Endothelial cell of umbilical vein (primary cell): Measurements from ENCODE around the gene RSPH6A. TPM values are rescaled to one million over a fixed set of nuclear protein-coding genes. Genes with fewer than 3 reads are reported as not detected.

Experiments
- BruUV-seq: library from RNA; stranded (reverse); fragments of 400-500 nt; replicated peaks from 2 replicates; lab custom pipeline; 2021; lab: Mats Ljungman, UMichigan
- CTCF ChIA-PET: fragments of 300-600, 350-600 bp; sonication (Branson Sonifier 250); formaldehyde crosslinking; loops from one replicate; lab custom pipeline; 2021; ENCODE audit warnings: antibody characterized with exemption, inconsistent platforms; lab: Charles Lee
- POLR2A ChIA-PET: fragments of 300-600, 350-600 bp; sonication (Branson Sonifier 250); formaldehyde crosslinking; loops from one replicate; lab custom pipeline; 2021; ENCODE audit warnings: antibody characterized with exemption, inconsistent platforms; lab: Charles Lee
- DNase-seq: peaks from one replicate; pipeline ENCODE4 v3.0.0-alpha.2; 2011; ENCODE audit warnings: low read depth, low spot score
- FAIRE-seq: peaks from 2 replicates; lab custom pipeline; 2011; peaks lifted over from hg19 to GRCh38; lab: Jason Lieb, UNC
- H2AFZ ChIP-seq: 2 replicates; pipeline ENCODE4 v1.6.0; 2012; ENCODE audit warnings: low read depth, low read length, control low read depth, inconsistent platforms
- H3K27ac ChIP-seq: 2 replicates; pipeline ENCODE4 v1.5.1; 2011; ENCODE audit warnings: low read depth, mild to moderate bottlenecking, control low read depth, low read length, moderate library complexity; ENCODE audit not compliant: insufficient read depth
- H3K27me3 ChIP-seq, 2 experiments: 2 replicates each; pipeline versions ENCODE4 v1.6.0 to v1.6.1; 2011; ENCODE audit warnings: low read length in 2 of 2, mixed read lengths in 1 of 2; ENCODE audit not compliant: control insufficient read depth in 2 of 2, insufficient read depth in 2 of 2
- H3K36me3 ChIP-seq, 2 experiments: 2 replicates in 1 of 2; 3 replicates in 1 of 2; pipeline ENCODE4 v1.5.1; 2011; ENCODE audit warnings: low read length in 2 of 2, mild to moderate bottlenecking in 1 of 2, moderate library complexity in 1 of 2; ENCODE audit not compliant: control insufficient read depth in 2 of 2, insufficient read depth in 2 of 2; ENCODE audit errors: extremely low read depth in 1 of 2
- H3K4me1 ChIP-seq: 3 replicates; pipeline ENCODE4 v1.5.1; 2011; ENCODE audit warnings: mild to moderate bottlenecking, low read length; ENCODE audit not compliant: control insufficient read depth, insufficient read depth; ENCODE audit errors: extremely low read depth
- H3K4me2 ChIP-seq: 2 replicates; pipeline ENCODE4 v1.6.1; 2011; ENCODE audit warnings: low read length, control low read depth, mixed read lengths; ENCODE audit not compliant: insufficient read depth
- H3K4me3 ChIP-seq, 3 experiments: fragments of 200-600 bp in 1 of 3; sonication (generic), shearing (Covaris generic) in 1 of 3; replicated peaks in 1 of 3; 2 replicates each; pipeline ENCODE4 v1.5.1; 2011 to 2016; ENCODE audit warnings: control low read depth in 3 of 3, low read length in 3 of 3, mild to moderate bottlenecking in 2 of 3, inconsistent platforms in 1 of 3, low read depth in 1 of 3, moderate library complexity in 1 of 3; ENCODE audit not compliant: insufficient read depth in 1 of 3
- H3K79me2 ChIP-seq: 2 replicates; pipeline ENCODE4 v1.6.0; 2012; ENCODE audit warnings: low read length, inconsistent platforms; ENCODE audit not compliant: control insufficient read depth, insufficient read depth
- H3K9ac ChIP-seq: replicated peaks from 2 replicates; pipeline ENCODE3; 2011; ENCODE audit warnings: low read length, control low read depth; ENCODE audit not compliant: insufficient read depth; ENCODE audit errors: extremely low read depth
- H3K9me1 ChIP-seq: replicated peaks from 3 replicates; pipeline ENCODE4 v1.6.0; 2011; ENCODE audit warnings: mild to moderate bottlenecking, low read length; ENCODE audit not compliant: control insufficient read depth, insufficient read depth; ENCODE audit errors: extremely low read depth
- H3K9me3 ChIP-seq: replicated peaks from 2 replicates; pipeline ENCODE4 v1.5.1; 2012; ENCODE audit warnings: low read length, inconsistent platforms; ENCODE audit not compliant: control insufficient read depth, insufficient read depth
- H4K20me1 ChIP-seq: replicated peaks from 2 replicates; pipeline ENCODE3; 2011; ENCODE audit warnings: mild to moderate bottlenecking, low read length; ENCODE audit not compliant: control insufficient read depth, insufficient read depth; ENCODE audit errors: extremely low read depth
- CTCF ChIP-seq, 2 donors: IDR thresholded peaks; 1 replicate in 1 of 2; 2 replicates in 1 of 2; pipeline ENCODE4 v1.5.1; 2011; ENCODE audit warnings: low read length in 2 of 2, mild to moderate bottlenecking in 2 of 2, moderate library complexity in 2 of 2, control low read depth in 1 of 2, inconsistent platforms in 1 of 2, low read depth in 1 of 2; ENCODE audit not compliant: insufficient read depth in 1 of 2; ENCODE audit errors: extremely low read depth in 1 of 2
- EZH2 ChIP-seq: IDR thresholded peaks from 2 replicates; pipeline ENCODE4 v1.6.1; 2012; ENCODE audit warnings: borderline replicate concordance, low read depth, mild to moderate bottlenecking, moderate library complexity, low read length, inconsistent platforms; ENCODE audit not compliant: severe bottlenecking
- FOS ChIP-seq: IDR thresholded peaks from 2 replicates; pipeline ENCODE4 v1.6.1; 2011; ENCODE audit warnings: mild to moderate bottlenecking, low read length, moderate library complexity, borderline replicate concordance; ENCODE audit not compliant: insufficient read depth
- GATA2 ChIP-seq: IDR thresholded peaks from 2 replicates; pipeline ENCODE4 v1.7.0; 2011; ENCODE audit warnings: low read depth, mild to moderate bottlenecking, moderate library complexity, mixed read lengths, low read length; ENCODE audit not compliant: insufficient read length, insufficient read depth
- JUN ChIP-seq: IDR thresholded peaks from 2 replicates; pipeline ENCODE4 v1.6.1; 2011; ENCODE audit warnings: borderline replicate concordance, low read depth; ENCODE audit not compliant: insufficient read length, insufficient read depth
- MYC ChIP-seq: IDR thresholded peaks from one replicate; pipeline ENCODE4 v1.6.1; 2011; ENCODE audit warnings: mild to moderate bottlenecking, low read depth, low read length
- POLR2A ChIP-seq: IDR thresholded peaks from 2 replicates; pipeline ENCODE4 v1.6.1; 2012; ENCODE audit warnings: low read depth, mild to moderate bottlenecking, control low read depth, low read length
- POLR2AphosphoS5 ChIP-seq: IDR thresholded peaks from 2 replicates; pipeline ENCODE4 v1.6.1; 2012; ENCODE audit warnings: low read depth, mild to moderate bottlenecking, control low read depth, low read length, moderate library complexity; ENCODE audit not compliant: insufficient read depth
- dilution Hi-C: fragments of 300-500 bp; cut with MboI; formaldehyde crosslinking; loops from one replicate; pipeline ENCODE4 v1.15.0; 2019; ENCODE audit warnings: low sequenced_read_pairs; ENCODE audit not compliant: extremely low pct_ligation_motif_present
- intact Hi-C: fragments of 100-400 bp; cut with micrococcal nuclease; formaldehyde crosslinking; loops from one replicate; pipeline ENCODE4 v1.10.0; 2022
- polyA plus RNA-seq, 4 experiments: library from polyadenylated mRNA; depleted of rRNA in 3 of 4; stranded (reverse) in 3 of 4; unstranded in 1 of 4; fragments of >200 nt; gene quantifications; 2 replicates each; pipeline versions ENCODE4 v1.2.1 to v1.2.3, GENCODE V29; 2011 to 2012; ENCODE audit warnings: missing spikeins in 1 of 4
- total RNA-seq: library from RNA; stranded (reverse); gene quantifications from 2 replicates; pipeline ENCODE4 v1.2.3, GENCODE V29; 2021
- TF ChIP-seq, protein P1 (sequence below): IDR thresholded peaks from 2 replicates; pipeline ENCODE4 v1.6.1; 2011; ENCODE audit not compliant: insufficient read depth, insufficient read length

Gene RSPH6A
- total and polyA plus RNA-seq, 2 donors (not counting 3 experiments of a cell fraction or from before 2014, with no cell fraction given): 0.03 to 0.62 TPM

DNA sequence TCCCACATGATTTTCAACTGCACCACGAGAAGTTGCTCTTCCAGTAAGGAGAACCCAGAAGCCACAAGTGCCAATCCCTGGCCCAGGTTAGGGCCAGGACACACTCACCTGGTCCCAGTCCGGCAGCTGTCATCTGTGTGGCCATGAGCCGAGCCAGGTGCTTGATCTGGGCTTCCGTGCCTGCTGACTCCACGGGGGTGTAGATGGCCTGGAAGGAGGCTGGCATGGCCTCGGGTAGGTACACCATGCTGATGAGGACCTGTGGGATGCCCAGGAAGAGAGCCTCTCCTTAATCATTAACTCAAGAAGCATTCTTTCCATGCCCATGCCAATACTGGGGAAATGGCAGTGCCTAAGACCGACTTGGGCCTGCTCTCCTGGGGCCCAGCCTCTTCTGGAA, 19.9 kb upstream of the RSPH6A start:
- dilution Hi-C loops: no loop called here
- H3K27me3 ChIP-seq: no peaks in the 10 kb centered on the region
- H3K79me2 ChIP-seq: no peaks in the 10 kb centered on the region
- H3K4me1 ChIP-seq: no peaks in the 10 kb centered on the region
- H3K36me3 ChIP-seq: peaks cover 19 to 47% of the 10 kb centered on the region in 2 experiments
- no peak overlapping the region for H3K27ac ChIP-seq
- DNase-seq (no peak), FAIRE-seq (no peak)
- no peaks in the 10 kb centered on the region for H4K20me1 ChIP-seq
- no peak for TF ChIP-seq MYC
- TF ChIP-seq, protein P1, sequence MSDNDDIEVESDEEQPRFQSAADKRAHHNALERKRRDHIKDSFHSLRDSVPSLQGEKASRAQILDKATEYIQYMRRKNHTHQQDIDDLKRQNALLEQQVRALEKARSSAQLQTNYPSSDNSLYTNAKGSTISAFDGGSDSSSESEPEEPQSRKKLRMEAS: no peak
- TF ChIP-seq FOS: no peak
- TF ChIP-seq CTCF (IDR thresholded peaks at IDR 0.05; ENCODE audit: extremely low read depth in 1 of 2, insufficient read depth in 1 of 2, low read depth in 1 of 2, low read length in 2 of 2): no peak
- TF ChIP-seq EZH2: no peak
- no TSS peak for BruUV-seq
- H3K4me3 ChIP-seq: no peak overlapping the region
- ChIA-PET POLR2A (no interaction called here), CTCF (interaction anchor here (0.5 to 3.7 kb wide), 3 partner anchors 18 to 930 kb away, joined by 4 to 20 read pairs (median 4); no protein-coding TSS in a partner anchor)
- no peak overlapping the region for H3K9ac ChIP-seq
- no peaks in the 10 kb centered on the region for H3K9me3 ChIP-seq
- H3K4me2 ChIP-seq: no peak overlapping the region
- intact Hi-C loops: no loop called here
- H2AFZ ChIP-seq: no peak overlapping the region
- H3K9me1 ChIP-seq: no peaks in the 10 kb centered on the region

DNA sequence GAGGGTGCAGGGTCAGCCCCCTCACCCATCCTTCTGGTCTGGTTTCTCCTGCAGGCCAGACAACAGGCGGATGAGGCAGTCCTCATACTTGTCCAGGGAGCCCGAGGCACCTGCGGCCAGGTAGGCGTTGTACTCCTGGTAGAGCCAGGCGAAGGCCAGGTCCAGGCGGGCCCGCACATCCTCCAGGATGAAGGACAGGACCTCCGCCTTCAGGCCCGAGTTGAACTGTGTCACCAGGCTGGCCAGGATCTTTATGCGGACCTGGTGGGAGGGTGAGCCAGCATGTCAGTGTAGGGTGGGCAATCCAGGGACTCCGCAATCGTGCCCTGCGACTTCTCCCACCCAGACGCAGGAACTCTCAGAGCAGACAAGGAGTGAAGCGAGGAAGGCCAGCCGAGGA, 13.8 kb upstream of the RSPH6A start:
- peaks cover 11 to 68% of the 10 kb centered on the region in 2 experiments for H3K36me3 ChIP-seq
- H3K9me1 ChIP-seq: no peaks in the 10 kb centered on the region
- H3K4me3 ChIP-seq: no peak overlapping the region
- H3K27ac ChIP-seq: no peak overlapping the region
- POLR2A ChIA-PET: no interaction called here
- no peaks in the 10 kb centered on the region for H4K20me1 ChIP-seq
- no TSS peak for BruUV-seq
- no peak overlapping the region for H3K9ac ChIP-seq
- no peak for TF ChIP-seq MYC
- TF ChIP-seq, protein P1: no peak
- TF ChIP-seq JUN: no peak
- no peak for TF ChIP-seq GATA2
- no peak for TF ChIP-seq FOS
- TF ChIP-seq EZH2: no peak
- no peak for TF ChIP-seq CTCF (IDR thresholded peaks at IDR 0.05; ENCODE audit: extremely low read depth in 1 of 2, insufficient read depth in 1 of 2, low read depth in 1 of 2, low read length in 2 of 2)
- no peak for TF ChIP-seq POLR2AphosphoS5
- no peak for TF ChIP-seq POLR2A
- H3K79me2 ChIP-seq: no peaks in the 10 kb centered on the region
- dilution Hi-C loops (no loop called here), intact Hi-C loops (no loop called here)
- CTCF ChIA-PET: interaction anchor here (4.1 kb wide), 1 partner anchor 11 kb away, joined by 35 read pairs; no protein-coding TSS in a partner anchor
- no peaks in the 10 kb centered on the region for H3K4me1 ChIP-seq
- no peak for DNase-seq
- H3K9me3 ChIP-seq: no peaks in the 10 kb centered on the region
- no peak for FAIRE-seq
- H3K4me2 ChIP-seq: no peak overlapping the region
- no peak overlapping the region for H2AFZ ChIP-seq
- no peaks in the 10 kb centered on the region for H3K27me3 ChIP-seq
